ENCODE measurements around the gene ZBTB8B.

ZBTB8B gene

GRCh38 chr1:32464191-32464715 lies 619 bp upstream of the ZBTB8B start:
- no peak for DNase-seq (ENCODE audit: low read depth)
- H3K4me3 ChIP-seq (ENCODE audit: low read depth, low read length) = no peak overlapping the region
- TF ChIP-seq CTCF (IDR thresholded peaks at IDR 0.05; ENCODE audit: insufficient read depth, low read depth, low read length, missing control alignments) = no peak

GRCh38 chr1:32465578-32465933 lies 684 bp downstream of the ZBTB8B start:
- no peak overlapping the region for H3K4me3 ChIP-seq (ENCODE audit: low read depth, low read length)

GRCh38 chr1:32466761-32467160 lies 1.9 kb downstream of the ZBTB8B start:
- no peak for TF ChIP-seq CTCF (IDR thresholded peaks at IDR 0.05; ENCODE audit: insufficient read depth, low read depth, low read length, missing control alignments)
- no peak overlapping the region for H3K4me3 ChIP-seq (ENCODE audit: low read depth, low read length)
- DNase-seq (ENCODE audit: low read depth) = no peak

More at GRCh38 chr1:32465578-32465933, 684 bp downstream of the ZBTB8B start:
- no peak for TF ChIP-seq CTCF (IDR thresholded peaks at IDR 0.05; ENCODE audit: insufficient read depth, low read depth, low read length, missing control alignments)
- DNase-seq (ENCODE audit: low read depth) = no peak

GRCh38 chr1:32468791-32469190 lies 3.9 kb downstream of the ZBTB8B start:
- no peak overlapping the region for H3K4me3 ChIP-seq (ENCODE audit: low read depth, low read length)
- no peak for DNase-seq (ENCODE audit: low read depth)
- no peak for TF ChIP-seq CTCF (IDR thresholded peaks at IDR 0.05; ENCODE audit: insufficient read depth, low read depth, low read length, missing control alignments)

DNA sequence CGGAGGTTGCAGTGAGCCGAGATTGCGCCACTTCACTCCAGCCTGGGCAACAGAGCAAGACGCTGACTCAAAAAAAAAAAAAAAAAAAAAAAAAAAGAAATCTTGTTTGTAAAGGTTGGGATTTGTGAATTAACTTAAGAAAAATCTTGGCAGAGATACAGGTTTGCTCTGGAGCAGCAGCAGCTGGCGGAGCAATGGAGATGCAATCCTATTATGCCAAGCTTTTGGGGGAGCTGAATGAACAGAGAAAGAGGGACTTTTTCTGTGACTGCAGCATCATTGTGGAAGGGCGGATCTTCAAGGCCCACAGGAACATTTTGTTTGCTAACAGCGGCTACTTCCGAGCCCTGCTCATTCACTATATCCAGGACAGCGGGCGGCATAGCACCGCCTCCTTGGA lies 5.6 kb downstream of the ZBTB8B start:
- no peak for TF ChIP-seq CTCF (IDR thresholded peaks at IDR 0.05; ENCODE audit: insufficient read depth, low read depth, low read length, missing control alignments)
- DNase-seq (ENCODE audit: low read depth) = no peak
- H3K4me3 ChIP-seq (ENCODE audit: low read depth, low read length) = no peak overlapping the region

DNA sequence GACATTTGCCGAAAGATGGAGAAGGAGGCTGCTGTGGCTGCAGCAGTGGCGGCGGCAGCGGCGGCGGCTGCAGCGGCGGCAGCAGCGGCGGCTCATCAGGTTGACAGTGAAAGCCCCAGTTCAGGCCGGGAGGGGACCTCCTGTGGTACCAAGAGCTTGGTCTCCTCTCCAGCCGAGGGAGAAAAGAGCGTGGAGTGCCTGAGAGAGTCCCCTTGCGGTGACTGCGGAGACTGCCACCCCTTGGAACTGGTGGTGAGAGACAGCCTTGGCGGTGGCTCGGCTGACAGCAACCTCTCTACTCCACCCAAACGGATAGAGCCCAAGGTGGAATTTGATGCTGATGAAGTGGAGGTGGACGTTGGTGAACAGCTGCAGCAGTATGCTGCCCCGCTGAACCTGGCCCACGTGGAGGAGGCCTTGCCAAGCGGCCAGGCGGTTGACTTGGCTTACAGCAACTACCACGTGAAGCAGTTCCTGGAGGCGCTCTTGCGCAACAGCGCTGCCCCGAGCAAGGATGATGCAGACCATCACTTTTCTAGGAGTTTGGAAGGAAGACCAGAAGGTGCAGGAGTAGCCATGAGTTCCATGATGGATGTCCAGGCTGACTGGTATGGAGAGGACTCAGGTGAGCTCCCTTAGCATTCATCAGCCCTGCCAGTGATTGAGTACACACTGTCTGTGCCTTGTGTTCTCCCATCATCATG lies 6.3 kb downstream of the ZBTB8B start:
- peak; percentile 55 for DNase-seq (ENCODE audit: low read depth)
- H3K4me3 ChIP-seq (ENCODE audit: low read depth, low read length) = no peak overlapping the region
- TF ChIP-seq CTCF (IDR thresholded peaks at IDR 0.05; ENCODE audit: insufficient read depth, low read depth, low read length, missing control alignments) = peak; percentile 49

All from GM12865 (cell line).